GM21825 (cell line): ENCODE results near the gene ZNF598.

Experiments used
- ATAC-seq: cut with Tn5 transposase; IDR thresholded peaks from one replicate; pipeline ENCODE4 v1.9.1; 2021; ENCODE audit warnings: mild to moderate bottlenecking, moderate library complexity; ENCODE audit not compliant: unreplicated experiment

Gene ZNF598

GRCh38 chr16:2009791-2010510 lies at the start of gene ZNF598:
TSS of gene ZNF598 (minus strand) at chr16:2009821.
- peak; percentile 74 for ATAC-seq

- no peak for ATAC-seq
These were observed 49.3 kb upstream of the ZNF598 start for GRCh38 chr16:2058872-2059271.

- no peak for ATAC-seq
These were observed 48.8 kb upstream of the ZNF598 start for GRCh38 chr16:2058420-2058819.

- no peak for ATAC-seq
These were observed 47.8 kb upstream of the ZNF598 start for GRCh38 chr16:2057438-2057837.

- no peak for ATAC-seq
These were observed 47.2 kb upstream of the ZNF598 start for GRCh38 chr16:2056681-2057407.

- no peak for ATAC-seq
These were observed 46.5 kb upstream of the ZNF598 start for GRCh38 chr16:2056077-2056476.

GRCh38 chr16:2054543-2055245 lies 45.1 kb upstream of the ZNF598 start:
- ATAC-seq: no peak

GRCh38 chr16:2053897-2054296 lies 44.3 kb upstream of the ZNF598 start:
- ATAC-seq: no peak

- no peak for ATAC-seq
These were observed 43.6 kb upstream of the ZNF598 start for GRCh38 chr16:2053211-2053610.

GRCh38 chr16:2048116-2048543 lies 38.5 kb upstream of the ZNF598 start:
- ATAC-seq: no peak

- peak; percentile 84 for ATAC-seq
These were observed 37.9 kb upstream of the ZNF598 start, which contains the start of the genes NTHL1 and TSC2 for GRCh38 chr16:2047330-2048115. TSS of gene NTHL1 (minus strand) at chr16:2047834. CDS start at chr16:2047823, 11 bp downstream. TSS of gene TSC2 (plus strand) at chr16:2047985. CDS start at chr16:2048616, 631 bp downstream.

GRCh38 chr16:2046893-2047329 lies 37.3 kb upstream of the ZNF598 start:
- ATAC-seq: no peak

- ATAC-seq: no peak
These were observed 36.6 kb upstream of the ZNF598 start for GRCh38 chr16:2045965-2046892.

GRCh38 chr16:2044541-2044940 lies 34.9 kb upstream of the ZNF598 start:
- no peak for ATAC-seq

- ATAC-seq: no peak
These were observed 34.2 kb upstream of the ZNF598 start for GRCh38 chr16:2043667-2044451.

GRCh38 chr16:2042986-2043666 lies 33.5 kb upstream of the ZNF598 start:
- ATAC-seq: no peak

- ATAC-seq: no peak
These were observed 32.8 kb upstream of the ZNF598 start for GRCh38 chr16:2042171-2042985.
